KMS-11 (cell line): ENCODE results near the gene SLC16A5.

Source experiments
- H2AFZ ChIP-seq: fragments of 200-600 bp; sonication (generic); 2 replicates; pipeline ENCODE4 v1.6.1; 2016; ENCODE audit warnings: antibody characterized with exemption, mixed run types, low read depth
- H3K27ac ChIP-seq: fragments of 200-600 bp; sonication (generic); 2 replicates; pipeline ENCODE4 v1.6.1; 2016; ENCODE audit warnings: mild to moderate bottlenecking, mixed run types
- H3K27me3 ChIP-seq: fragments of 200-600 bp; sonication (generic); 2 replicates; pipeline ENCODE4 v1.6.1; 2017; ENCODE audit warnings: mild to moderate bottlenecking, low read depth, mixed run types, moderate library complexity; ENCODE audit not compliant: insufficient read depth
- H3K36me3 ChIP-seq: fragments of 200-600 bp; sonication (generic); 2 replicates; pipeline ENCODE4 v1.6.1; 2017; ENCODE audit warnings: mild to moderate bottlenecking, mixed run types; ENCODE audit not compliant: insufficient read depth
- H3K4me1 ChIP-seq: fragments of 200-600 bp; sonication (generic); 2 replicates; pipeline ENCODE4 v1.6.1; 2016; ENCODE audit warnings: mild to moderate bottlenecking, low read depth, mixed run types; ENCODE audit not compliant: poor library complexity, severe bottlenecking
- H3K4me2 ChIP-seq: fragments of 200-600 bp; sonication (generic); 2 replicates; pipeline ENCODE4 v1.7.0; 2016; ENCODE audit warnings: mild to moderate bottlenecking, mixed run types
- H3K4me3 ChIP-seq: fragments of 200-600 bp; sonication (generic); IDR thresholded peaks from 2 replicates; pipeline ENCODE4 v1.6.1; 2017; ENCODE audit warnings: low read depth, low read length, mixed read lengths; ENCODE audit not compliant: insufficient read depth
- H3K79me2 ChIP-seq: fragments of 200-600 bp; sonication (generic); 2 replicates; pipeline ENCODE4 v1.6.1; 2016; ENCODE audit warnings: low read depth, mixed run types; ENCODE audit not compliant: insufficient read depth
- H3K9ac ChIP-seq: fragments of 200-600 bp; sonication (generic); 2 replicates; pipeline ENCODE4 v1.6.1; 2016; ENCODE audit warnings: mild to moderate bottlenecking, mixed run types
- H4K20me1 ChIP-seq: fragments of 200-600 bp; sonication (generic); 2 replicates; pipeline ENCODE4 v1.6.1; 2016; ENCODE audit warnings: mild to moderate bottlenecking, mixed run types; ENCODE audit not compliant: insufficient read depth
- TF ChIP-seq, protein P1 (sequence below): fragments of 200-600 bp; sonication (generic); conservative IDR thresholded peaks from 2 replicates; pipeline ENCODE4 v1.6.1; 2017; ENCODE audit warnings: low read depth, mild to moderate bottlenecking, antibody characterized with exemption, low read length, moderate library complexity, mixed read lengths

The SLC16A5 gene

DNA sequence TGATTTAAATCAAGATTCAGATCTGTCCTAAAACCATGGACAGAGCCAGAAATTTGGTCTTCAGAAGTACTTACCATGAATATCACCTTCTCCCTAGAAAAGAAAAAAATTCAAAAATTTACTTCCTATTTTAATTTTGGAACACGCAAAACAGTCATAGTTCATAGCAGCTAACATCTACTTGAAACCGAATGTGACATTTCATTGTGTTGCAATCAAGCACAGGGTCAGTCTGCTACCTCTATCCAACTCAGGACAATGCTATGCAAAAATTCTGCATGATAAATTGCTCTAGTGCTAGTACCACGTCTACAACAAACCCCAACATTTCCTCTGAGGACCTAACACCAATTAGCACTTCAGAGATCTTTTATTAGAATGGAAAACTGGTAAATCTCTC is 58.8 kb downstream of the SLC16A5 start:
- H3K36me3 ChIP-seq = peaks cover 22% of the 10 kb centered on the region; the same call in 1 of the 2 replicates
- TF ChIP-seq, protein P1, sequence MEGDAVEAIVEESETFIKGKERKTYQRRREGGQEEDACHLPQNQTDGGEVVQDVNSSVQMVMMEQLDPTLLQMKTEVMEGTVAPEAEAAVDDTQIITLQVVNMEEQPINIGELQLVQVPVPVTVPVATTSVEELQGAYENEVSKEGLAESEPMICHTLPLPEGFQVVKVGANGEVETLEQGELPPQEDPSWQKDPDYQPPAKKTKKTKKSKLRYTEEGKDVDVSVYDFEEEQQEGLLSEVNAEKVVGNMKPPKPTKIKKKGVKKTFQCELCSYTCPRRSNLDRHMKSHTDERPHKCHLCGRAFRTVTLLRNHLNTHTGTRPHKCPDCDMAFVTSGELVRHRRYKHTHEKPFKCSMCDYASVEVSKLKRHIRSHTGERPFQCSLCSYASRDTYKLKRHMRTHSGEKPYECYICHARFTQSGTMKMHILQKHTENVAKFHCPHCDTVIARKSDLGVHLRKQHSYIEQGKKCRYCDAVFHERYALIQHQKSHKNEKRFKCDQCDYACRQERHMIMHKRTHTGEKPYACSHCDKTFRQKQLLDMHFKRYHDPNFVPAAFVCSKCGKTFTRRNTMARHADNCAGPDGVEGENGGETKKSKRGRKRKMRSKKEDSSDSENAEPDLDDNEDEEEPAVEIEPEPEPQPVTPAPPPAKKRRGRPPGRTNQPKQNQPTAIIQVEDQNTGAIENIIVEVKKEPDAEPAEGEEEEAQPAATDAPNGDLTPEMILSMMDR = no peak
- H3K27me3 ChIP-seq = no peaks in the 10 kb centered on the region
- no peak overlapping the region for H3K4me3 ChIP-seq
- no peak overlapping the region for H3K27ac ChIP-seq
- H4K20me1 ChIP-seq = peaks cover 5% of the 10 kb centered on the region
- H3K4me1 ChIP-seq = peaks cover 27% of the 10 kb centered on the region
- no peak overlapping the region for H3K9ac ChIP-seq
- peaks cover 48% of the 10 kb centered on the region for H3K79me2 ChIP-seq
- H2AFZ ChIP-seq = no peak overlapping the region
- H3K4me2 ChIP-seq = no peak overlapping the region

DNA sequence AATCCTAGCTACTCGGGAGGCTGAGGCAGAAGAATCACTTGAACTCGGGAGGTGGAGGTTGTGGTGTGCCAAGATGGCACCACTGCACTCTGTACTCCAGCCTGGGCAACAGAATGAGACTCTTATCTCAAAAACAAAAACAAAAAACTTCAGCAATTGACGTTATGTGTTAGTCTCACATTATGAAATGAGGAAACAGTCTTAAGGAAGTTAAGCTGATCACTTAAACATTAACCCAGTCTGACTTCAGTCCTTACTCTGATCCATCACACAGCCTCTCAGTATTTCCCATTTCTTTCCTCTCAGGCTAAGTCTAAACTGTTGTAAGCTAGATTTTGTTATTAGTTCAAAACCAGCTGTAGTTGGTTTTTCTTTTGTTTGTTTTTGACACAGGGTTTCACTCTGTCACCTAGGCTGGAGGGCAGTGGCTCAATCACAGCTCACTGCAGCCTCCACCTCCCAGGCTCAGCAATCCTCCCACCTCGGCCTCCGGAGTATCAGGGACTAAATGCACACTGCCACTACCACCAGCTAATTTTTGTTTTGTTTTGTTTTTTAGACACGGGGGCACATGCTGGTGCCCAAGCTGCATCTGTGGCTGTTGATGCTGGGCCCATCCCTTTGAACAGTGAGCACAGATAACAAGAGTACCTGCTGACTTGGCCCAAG is 60.3 kb downstream of the SLC16A5 start:
- Histone ChIP-seq H3K27ac (no peak overlapping the region), H3K4me3 (no peak overlapping the region), H3K36me3 (peaks cover 17% of the 10 kb centered on the region; the same call in 1 of the 2 replicates), H3K4me2 (no peak overlapping the region), H3K79me2 (peaks cover 62% of the 10 kb centered on the region), H3K27me3 (no peaks in the 10 kb centered on the region), H3K4me1 (peaks cover 40% of the 10 kb centered on the region), H2AFZ (no peak overlapping the region), H4K20me1 (peaks cover 5% of the 10 kb centered on the region), H3K9ac (no peak overlapping the region)
- TF ChIP-seq, protein P1 = no peak

DNA sequence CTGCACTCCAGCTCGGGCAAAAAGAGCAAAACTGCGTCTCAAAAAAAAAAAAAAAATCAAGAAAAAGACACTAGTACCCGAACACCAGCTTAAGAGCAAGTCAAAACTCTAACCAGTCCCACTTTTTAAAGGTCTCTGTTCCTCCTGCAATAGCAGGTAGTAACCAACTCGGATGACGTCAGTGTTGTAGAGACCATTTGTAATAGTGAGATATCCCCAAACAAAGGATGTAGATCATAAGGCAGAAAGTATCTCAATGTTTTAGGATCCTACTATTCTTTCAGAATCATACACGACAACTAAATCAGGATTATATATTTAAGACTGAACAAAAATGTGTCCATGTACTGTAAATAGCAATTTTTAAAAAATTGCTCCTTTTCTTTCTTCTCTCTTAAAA is 64.2 kb downstream of the SLC16A5 start:
- no peaks in the 10 kb centered on the region for H3K27me3 ChIP-seq

DNA sequence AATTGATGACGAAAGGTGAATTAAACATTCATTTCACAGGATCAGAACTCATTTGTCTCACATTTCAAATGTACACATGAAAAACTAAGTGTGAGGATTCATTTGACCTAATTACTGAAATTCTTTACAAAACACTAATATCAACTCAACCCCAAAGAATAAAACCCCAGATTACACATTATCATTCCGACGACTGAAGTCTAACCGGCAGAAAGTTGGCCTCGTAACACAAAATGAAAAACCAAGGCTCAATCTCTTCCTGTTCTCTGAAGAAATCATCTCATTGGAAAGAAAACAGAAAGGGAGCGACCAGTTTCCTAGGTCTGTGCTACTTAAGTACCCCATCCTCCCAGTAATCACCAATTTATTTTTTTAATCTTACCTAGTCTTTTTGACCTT is 64.8 kb downstream of the SLC16A5 start:
- H3K4me3 ChIP-seq = peak overlapping the region; percentile 25
- H3K9ac ChIP-seq = peak overlapping the region; percentile 78; the same call in 1 of the 2 replicates
- peaks cover 6% of the 10 kb centered on the region; the same call in 1 of the 2 replicates for H3K36me3 ChIP-seq
- peak overlapping the region; percentile 83 for H3K4me2 ChIP-seq
- no peak overlapping the region for H3K27ac ChIP-seq
- no peak overlapping the region for H2AFZ ChIP-seq
- no peaks in the 10 kb centered on the region for H3K27me3 ChIP-seq
- TF ChIP-seq, protein P1 = no peak
- peaks cover 67% of the 10 kb centered on the region for H3K79me2 ChIP-seq
- H4K20me1 ChIP-seq = peaks cover 5% of the 10 kb centered on the region
- peaks cover 46% of the 10 kb centered on the region for H3K4me1 ChIP-seq

More for the DNA sequence above, 64.2 kb downstream of the SLC16A5 start:
- peaks cover 6% of the 10 kb centered on the region; the same call in 1 of the 2 replicates for H3K36me3 ChIP-seq
- H3K4me3 ChIP-seq = no peak overlapping the region
- peaks cover 50% of the 10 kb centered on the region for H3K4me1 ChIP-seq
- peaks cover 5% of the 10 kb centered on the region for H4K20me1 ChIP-seq
- H3K79me2 ChIP-seq = peaks cover 73% of the 10 kb centered on the region
- TF ChIP-seq, protein P1 = no peak
- no peak overlapping the region for H2AFZ ChIP-seq
- no peak overlapping the region for H3K27ac ChIP-seq
- H3K4me2 ChIP-seq = peak overlapping the region; percentile 83
- H3K9ac ChIP-seq = no peak overlapping the region
